B cell (primary cell): ENCODE data around the gene NOSTRIN. TPM values are rescaled to one million over a fixed set of nuclear protein-coding genes. Genes with fewer than 3 reads are reported as not detected.

Source experiments
- ATAC-seq: fragments of 200-7000 bp; cut with Tn5 transposase; one replicate; pipeline ENCODE4 v1.10.0; 2021; ENCODE audit warnings: low read depth, mild to moderate bottlenecking, moderate number of reproducible peaks, moderate library complexity
- CTCF ChIA-PET: fragments of 350-600 bp; sonication (Branson Sonifier 250); formaldehyde crosslinking; loops from one replicate; lab custom pipeline; 2021; ENCODE audit warnings: antibody characterized with exemption, inconsistent platforms; lab: Charles Lee
- POLR2A ChIA-PET: fragments of 350-600 bp; sonication (Branson Sonifier 250); formaldehyde crosslinking; loops from one replicate; lab custom pipeline; 2021; ENCODE audit warnings: antibody characterized with exemption; lab: Charles Lee
- DNase-seq: peaks from one replicate; pipeline ENCODE4 v3.0.0; 2013
- H2AFZ ChIP-seq: 2 replicates; pipeline ENCODE4 v1.6.1; 2012; ENCODE audit warnings: mild to moderate bottlenecking, low read depth, low read length; ENCODE audit not compliant: insufficient read depth, poor library complexity, severe bottlenecking
- H3K27ac ChIP-seq, 2 donors: 1 replicate in 1 of 2; 2 replicates in 1 of 2; pipeline ENCODE4 v1.5.1; 2012 to 2013; ENCODE audit warnings: low read length in 2 of 2, mild to moderate bottlenecking in 2 of 2, moderate library complexity in 1 of 2
- H3K27me3 ChIP-seq, 4 experiments: fragments of 200-600 bp in 1 of 4; sonication (generic) in 1 of 4; replicated peaks in 1 of 4; 1 replicate in 2 of 4; 2 replicates in 2 of 4; pipeline versions ENCODE4 v1.6.1 to v1.7.0; 2013 to 2016; ENCODE audit warnings: low read length in 3 of 4, mild to moderate bottlenecking in 2 of 4, mixed read lengths in 1 of 4, moderate library complexity in 1 of 4; ENCODE audit not compliant: insufficient read depth in 4 of 4, control insufficient read depth in 3 of 4; ENCODE audit errors: control extremely low read depth in 1 of 4
- H3K36me3 ChIP-seq, 2 experiments: replicated peaks in 1 of 2; 1 replicate in 1 of 2; 2 replicates in 1 of 2; pipeline versions ENCODE4 v1.6.1 to v1.7.1; 2013; ENCODE audit warnings: low read length in 1 of 2; ENCODE audit not compliant: insufficient read depth in 2 of 2, control insufficient read depth in 1 of 2; ENCODE audit errors: control extremely low read depth in 1 of 2, extremely low read depth in 1 of 2
- H3K4me1 ChIP-seq, 2 donors: fragments of 200-600 bp in 1 of 2; sonication (generic) in 1 of 2; 1 replicate in 1 of 2; 2 replicates in 1 of 2; pipeline versions ENCODE4 v1.5.1 to v1.6.1; 2013 to 2017; ENCODE audit warnings: low read length in 2 of 2; ENCODE audit not compliant: control insufficient read depth in 2 of 2, insufficient read depth in 2 of 2
- H3K4me2 ChIP-seq: replicated peaks from 2 replicates; pipeline ENCODE3; 2012; ENCODE audit warnings: mild to moderate bottlenecking, low read depth, low read length; ENCODE audit not compliant: poor library complexity, severe bottlenecking
- H3K4me3 ChIP-seq, 5 experiments: fragments of 200-600 bp in 1 of 5; sonication (generic) in 1 of 5; 1 replicate in 3 of 5; 2 replicates in 2 of 5; pipeline versions ENCODE4 v1.5.1 to v1.7.0; 2011 to 2016; ENCODE audit warnings: low read length in 4 of 5, mild to moderate bottlenecking in 4 of 5, low read depth in 2 of 5, control low read depth in 1 of 5, moderate library complexity in 1 of 5; ENCODE audit not compliant: insufficient read depth in 1 of 5; ENCODE audit errors: control extremely low read depth in 1 of 5, extremely low read depth in 1 of 5
- H3K79me2 ChIP-seq: fragments of 200-600 bp; sonication (generic); one replicate; pipeline ENCODE4 v1.6.0; 2016; ENCODE audit warnings: low read length; ENCODE audit not compliant: control insufficient read depth, insufficient read depth
- H3K9ac ChIP-seq: fragments of 200-600 bp; sonication (generic); 2 replicates; pipeline ENCODE4 v1.6.1; 2017; ENCODE audit warnings: mild to moderate bottlenecking, low read length, moderate library complexity
- H3K9me3 ChIP-seq, 3 donors: one replicate each; pipeline versions ENCODE4 v1.6.1 to v1.7.1; 2013; ENCODE audit warnings: low read length in 2 of 3; ENCODE audit not compliant: control insufficient read depth in 2 of 3, insufficient read depth in 1 of 3; ENCODE audit errors: control extremely low read depth in 1 of 3
- H4K20me1 ChIP-seq: 2 replicates; pipeline ENCODE4 v1.6.0; 2012; ENCODE audit warnings: mild to moderate bottlenecking, low read length; ENCODE audit not compliant: insufficient read depth, control insufficient read depth, poor library complexity, severe bottlenecking
- H3K27ac Mint-ChIP-seq: one replicate; pipeline ENCODE4 v1.8.0; 2021; ENCODE audit warnings: mixed read lengths
- H3K27me3 Mint-ChIP-seq: one replicate; pipeline ENCODE4 v1.8.0; 2021; ENCODE audit warnings: mixed read lengths
- H3K4me1 Mint-ChIP-seq: one replicate; pipeline ENCODE4 v1.8.0; 2021; ENCODE audit warnings: mixed read lengths
- H3K4me3 Mint-ChIP-seq: one replicate; pipeline ENCODE4 v1.8.0; 2021; ENCODE audit warnings: mixed read lengths
- H3K9me3 Mint-ChIP-seq: one replicate; pipeline ENCODE4 v1.8.0; 2022; ENCODE audit warnings: mixed read lengths; ENCODE audit not compliant: insufficient read depth
- EZH2 ChIP-seq: IDR thresholded peaks from 2 replicates; pipeline ENCODE4 v1.6.1; 2012; ENCODE audit warnings: borderline replicate concordance, low read depth, mild to moderate bottlenecking, moderate library complexity, low read length; ENCODE audit not compliant: insufficient read depth, poor library complexity, severe bottlenecking
- WGBS: methylation state at CpG from one replicate; pipeline ENCODE4 v1.1.5; 2013; ENCODE audit warnings: missing lambda C conversion rate; ENCODE audit not compliant: insufficient coverage; 5-methylcytosine and 5-hydroxymethylcytosine counted together
- intact Hi-C: fragments of 100-400 bp; cut with micrococcal nuclease; formaldehyde crosslinking; loops from one replicate; pipeline ENCODE4 v1.10.0; 2022
- polyA plus RNA-seq: library from polyadenylated mRNA; depleted of rRNA; stranded (reverse); fragments of >200 nt; gene quantifications from 2 replicates; pipeline ENCODE4 v1.2.3, GENCODE V29; 2012
- total RNA-seq, 2 donors: library from RNA; stranded (reverse); fragments of 120-200 nt in 1 of 2; gene quantifications; 1 replicate in 1 of 2; 2 replicates in 1 of 2; pipeline versions ENCODE4 v1.2.3 to v1.2.4, GENCODE V29; 2013 to 2022
- TF ChIP-seq, protein P1 (sequence below): fragments of 200-600 bp; IDR thresholded peaks from one replicate; pipeline ENCODE4 v1.8.0; 2022; ENCODE audit warnings: antibody characterized with exemption, mild to moderate bottlenecking

Gene NOSTRIN
- total and polyA plus RNA-seq, 2 donors (not counting 1 experiment from before 2014, with no cell fraction given), result not detected

DNA sequence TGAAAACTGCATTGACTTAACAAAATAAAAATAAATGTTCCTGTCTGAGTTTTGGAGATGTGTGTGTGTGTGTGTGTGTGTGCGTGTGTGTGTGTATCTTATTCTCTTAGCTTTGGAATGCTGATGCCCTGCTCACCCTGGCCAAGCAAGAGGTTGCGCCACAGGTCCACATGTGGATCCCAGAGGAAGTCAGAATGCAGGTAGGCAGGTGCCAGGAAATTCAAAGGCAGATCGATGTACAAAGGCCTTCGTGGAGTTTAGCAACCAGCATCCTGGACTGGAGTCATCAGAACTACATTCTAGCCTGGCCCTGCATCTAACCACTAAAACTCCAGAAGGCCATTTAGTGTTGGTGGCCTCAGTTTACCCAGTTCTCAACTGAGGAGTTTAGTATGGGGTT, 111.1 kb downstream of the NOSTRIN start:
- Histone ChIP-seq H4K20me1 (no peaks in the 10 kb centered on the region), H3K9ac (no peak overlapping the region), H3K27me3 (peaks cover 0 to 3% (median 2%) of the 10 kb centered on the region in 4 experiments), H3K4me3 (no peak overlapping the region), H3K79me2 (no peaks in the 10 kb centered on the region), H3K4me1 (peaks cover 0 to 7% of the 10 kb centered on the region in 2 donors), H3K9me3 (peaks cover 0 to 1% (median 0%) of the 10 kb centered on the region in 3 donors), H3K27ac (no peak overlapping the region), H3K36me3 (no peaks in the 10 kb centered on the region), H3K4me2 (no peak overlapping the region), H2AFZ (no peak overlapping the region)
- CTCF ChIA-PET, result interaction anchor here (0.6 to 2.4 kb wide), 2 partner anchors 8 to 645 kb away, joined by 3 to 7 read pairs; no protein-coding TSS in a partner anchor
- no peak overlapping the region for H3K4me3 Mint-ChIP-seq
- POLR2A ChIA-PET, result no interaction called here
- H3K9me3 Mint-ChIP-seq, result no peaks in the 10 kb centered on the region
- no peak overlapping the region for H3K27ac Mint-ChIP-seq
- H3K27me3 Mint-ChIP-seq, result peaks cover 27% of the 10 kb centered on the region
- 97% methylated on average over 3 of the region's 4 CpGs for WGBS
- ATAC-seq (no peak), DNase-seq (no peak)
- TF ChIP-seq EZH2, result no peak
- TF ChIP-seq, protein P1, sequence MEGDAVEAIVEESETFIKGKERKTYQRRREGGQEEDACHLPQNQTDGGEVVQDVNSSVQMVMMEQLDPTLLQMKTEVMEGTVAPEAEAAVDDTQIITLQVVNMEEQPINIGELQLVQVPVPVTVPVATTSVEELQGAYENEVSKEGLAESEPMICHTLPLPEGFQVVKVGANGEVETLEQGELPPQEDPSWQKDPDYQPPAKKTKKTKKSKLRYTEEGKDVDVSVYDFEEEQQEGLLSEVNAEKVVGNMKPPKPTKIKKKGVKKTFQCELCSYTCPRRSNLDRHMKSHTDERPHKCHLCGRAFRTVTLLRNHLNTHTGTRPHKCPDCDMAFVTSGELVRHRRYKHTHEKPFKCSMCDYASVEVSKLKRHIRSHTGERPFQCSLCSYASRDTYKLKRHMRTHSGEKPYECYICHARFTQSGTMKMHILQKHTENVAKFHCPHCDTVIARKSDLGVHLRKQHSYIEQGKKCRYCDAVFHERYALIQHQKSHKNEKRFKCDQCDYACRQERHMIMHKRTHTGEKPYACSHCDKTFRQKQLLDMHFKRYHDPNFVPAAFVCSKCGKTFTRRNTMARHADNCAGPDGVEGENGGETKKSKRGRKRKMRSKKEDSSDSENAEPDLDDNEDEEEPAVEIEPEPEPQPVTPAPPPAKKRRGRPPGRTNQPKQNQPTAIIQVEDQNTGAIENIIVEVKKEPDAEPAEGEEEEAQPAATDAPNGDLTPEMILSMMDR, result no peak
- intact Hi-C loops, result no loop called here
- peaks cover 4% of the 10 kb centered on the region for H3K4me1 Mint-ChIP-seq

Other genes with a start within 250 kb of the NOSTRIN start
- 0.22 and 0.64 TPM in 2 replicates for gene SPC25, start 87.8 kb downstream of the NOSTRIN start, total RNA-seq
- 0.12 and 0.16 TPM in 2 replicates for gene SPC25, start 87.8 kb downstream of the NOSTRIN start, polyA plus RNA-seq
- gene G6PC2, start 98.7 kb downstream of the NOSTRIN start, total RNA-seq, result not detected in 2 replicates
- gene G6PC2, start 98.7 kb downstream of the NOSTRIN start, polyA plus RNA-seq, result not detected in 2 replicates
- gene ABCB11, start 228.7 kb downstream of the NOSTRIN start, total RNA-seq, result not detected in 2 replicates
- not detected in 2 replicates for gene ABCB11, start 228.7 kb downstream of the NOSTRIN start, polyA plus RNA-seq